ENCODE measurements around the gene AIRE.

AIRE gene

GRCh38 chr21:44314561-44314960 is 28.9 kb downstream of the AIRE start:
- no peak overlapping the region for H3K4me3 ChIP-seq (ENCODE audit: low read depth, low read length)
- no peak for TF ChIP-seq CTCF (IDR thresholded peaks at IDR 0.05; ENCODE audit: low read depth, low read length)

GRCh38 chr21:44315691-44316203 is 30.1 kb downstream of the AIRE start:
- no peak for TF ChIP-seq CTCF (IDR thresholded peaks at IDR 0.05; ENCODE audit: low read depth, low read length)
- H3K4me3 ChIP-seq (ENCODE audit: low read depth, low read length) = no peak overlapping the region

- TF ChIP-seq CTCF (IDR thresholded peaks at IDR 0.05; ENCODE audit: low read depth, low read length) = no peak
- no peak overlapping the region for H3K4me3 ChIP-seq (ENCODE audit: low read depth, low read length)
Observed at GRCh38 chr21:44316277-44316900, 30.7 kb downstream of the AIRE start.

GRCh38 chr21:44317241-44317782 is 31.6 kb downstream of the AIRE start:
- no peak overlapping the region for H3K4me3 ChIP-seq (ENCODE audit: low read depth, low read length)
- TF ChIP-seq CTCF (IDR thresholded peaks at IDR 0.05; ENCODE audit: low read depth, low read length) = no peak

- no peak overlapping the region for H3K4me3 ChIP-seq (ENCODE audit: low read depth, low read length)
- no peak for TF ChIP-seq CTCF (IDR thresholded peaks at IDR 0.05; ENCODE audit: low read depth, low read length)
Observed at GRCh38 chr21:44317871-44318270, 32.2 kb downstream of the AIRE start.

- no peak overlapping the region for H3K4me3 ChIP-seq (ENCODE audit: low read depth, low read length)
- TF ChIP-seq CTCF (IDR thresholded peaks at IDR 0.05; ENCODE audit: low read depth, low read length) = no peak
Observed at GRCh38 chr21:44318489-44319285, 33.0 kb downstream of the AIRE start.

Data from WI38 (cell line).